OCI-LY3 (cell line): ENCODE results near the gene VPS50.

Experiments used
- CTCF ChIP-seq: fragments of 200-600, 300-600 bp; sonication (generic); IDR thresholded peaks from 2 replicates; pipeline ENCODE4 v1.5.1; 2014; ENCODE audit warnings: antibody characterized with exemption, low read length, low read depth
- EZH2phosphoT487 ChIP-seq: fragments of 200-600 bp; shearing (Covaris generic); IDR thresholded peaks from 2 replicates; pipeline ENCODE4 v1.6.1; 2018; ENCODE audit warnings: antibody characterized with exemption, mixed run types, low read depth

GRCh38 chr7:93279541-93279940 is 47.4 kb downstream of the VPS50 start:
- TF ChIP-seq CTCF (no peak), EZH2phosphoT487 (no peak)
